ENCODE results near the gene NPY. TPM values are rescaled to one million over a fixed set of nuclear protein-coding genes. Genes with fewer than 3 reads are reported as not detected.

The NPY gene
- total RNA-seq, 1 experiment from 2014 or later, result not detected

- Mint-ChIP-seq H3K27me3 (ENCODE audit: low read depth) (no peaks in the 10 kb centered on the region), H3K4me1 (peaks cover 0 to 5% of the 10 kb centered on the region in 2 experiments; a peak in 2 of 4 replicates), H3K27ac (no peak overlapping the region), H3K4me3 (no peak overlapping the region), H3K9me3 (peaks cover 8% of the 10 kb centered on the region in 2 experiments; a peak in 3 of 5 replicates), H3K36me3 (ENCODE audit: insufficient read depth in 1 of 3, low read depth in 3 of 3) (peaks cover 0 to 7% (median 7%) of the 10 kb centered on the region in 3 experiments; a peak in 4 of 7 replicates)
- no peak overlapping the region for H2BK15ac ChIP-seq (ENCODE audit: low read depth, low read length)
- no peaks in the 10 kb centered on the region for H3K27me3 ChIP-seq (ENCODE audit: insufficient read depth, low read length)
- no peak for DNase-seq
- H3K79me1 ChIP-seq (ENCODE audit: insufficient read depth, low read depth, low read length, poor library complexity, severe bottlenecking), result no peaks in the 10 kb centered on the region
- H3K23me2 ChIP-seq (ENCODE audit: insufficient read length, low read depth, low read length, poor library complexity, severe bottlenecking), result no peaks in the 10 kb centered on the region
- H3K4me1 ChIP-seq (ENCODE audit: insufficient read depth, low read length), result no peaks in the 10 kb centered on the region
- no peak overlapping the region for H2BK20ac ChIP-seq (ENCODE audit: low read depth, low read length, poor library complexity, severe bottlenecking)
- no peak overlapping the region for H2AK5ac ChIP-seq (ENCODE audit: insufficient read length, low read length)
- no peak overlapping the region for H2BK5ac ChIP-seq (ENCODE audit: insufficient read length, low read length)
- H2BK120ac ChIP-seq (ENCODE audit: low read depth, low read length, poor library complexity, severe bottlenecking), result no peak overlapping the region
- TF ChIP-seq CTCF (conservative IDR thresholded peaks at IDR 0.05), result no peak
- no peak overlapping the region for H3T11ph ChIP-seq (ENCODE audit: low read length)
- H4K5ac ChIP-seq (ENCODE audit: insufficient read length, low read depth, low read length), result no peak overlapping the region
- H3K27ac ChIP-seq (ENCODE audit: insufficient read length, low read depth, low read length), result no peak overlapping the region
- no peak overlapping the region for H3K23ac ChIP-seq (ENCODE audit: insufficient read length, low read depth, low read length)
- H3K4ac ChIP-seq (ENCODE audit: low read depth, low read length), result no peak overlapping the region
- no peak overlapping the region for H2BK12ac ChIP-seq (ENCODE audit: insufficient read length, low read depth, low read length)
- no peak overlapping the region for H2AFZ ChIP-seq (ENCODE audit: low read length)
- H3K14ac ChIP-seq (ENCODE audit: insufficient read depth, low read length), result no peak overlapping the region
- peaks cover 5% of the 10 kb centered on the region for H3K9me3 ChIP-seq (ENCODE audit: control insufficient read depth, low read depth, low read length)
- H3K56ac ChIP-seq (ENCODE audit: insufficient read length, low read depth, low read length), result no peak overlapping the region
- H4K91ac ChIP-seq (ENCODE audit: insufficient read length, low read depth, low read length), result no peak overlapping the region
- no peak overlapping the region for H3K4me2 ChIP-seq (ENCODE audit: insufficient read depth, insufficient read length, low read length)
- no peak overlapping the region for H3K18ac ChIP-seq (ENCODE audit: insufficient read length, low read depth, low read length)
- no peak overlapping the region for H4K8ac ChIP-seq (replicated peaks; ENCODE audit: insufficient read length, low read depth, low read length)
- no peaks in the 10 kb centered on the region for H4K20me1 ChIP-seq (ENCODE audit: control insufficient read depth, insufficient read depth, insufficient read length)
- no peak overlapping the region for H3K9ac ChIP-seq (ENCODE audit: extremely low read depth, insufficient read length, low read length)
- no CpG with 5 or more reads among the region's 2 CpGs for WGBS (ENCODE audit: extremely low coverage, insufficient read length, low lambda C conversion rate)
- no peaks in the 10 kb centered on the region for H3K79me2 ChIP-seq (ENCODE audit: insufficient read depth, low read length)
Observed at GRCh38 chr7:24251568-24251967, 32.4 kb upstream of the NPY start.

Measured in H9 (cell line).